Medulla oblongata (tissue), 1 donor: ENCODE measurements around the gene ATP1B4.

Experiments used
- DNase-seq: peaks from one replicate; pipeline ENCODE4 v3.0.0-alpha.2; 2015; ENCODE audit errors: extremely low spot score

ATP1B4 gene

GRCh38 chrX:120377179-120377578 lies 15.3 kb downstream of the ATP1B4 start:
- no peak for DNase-seq

DNA sequence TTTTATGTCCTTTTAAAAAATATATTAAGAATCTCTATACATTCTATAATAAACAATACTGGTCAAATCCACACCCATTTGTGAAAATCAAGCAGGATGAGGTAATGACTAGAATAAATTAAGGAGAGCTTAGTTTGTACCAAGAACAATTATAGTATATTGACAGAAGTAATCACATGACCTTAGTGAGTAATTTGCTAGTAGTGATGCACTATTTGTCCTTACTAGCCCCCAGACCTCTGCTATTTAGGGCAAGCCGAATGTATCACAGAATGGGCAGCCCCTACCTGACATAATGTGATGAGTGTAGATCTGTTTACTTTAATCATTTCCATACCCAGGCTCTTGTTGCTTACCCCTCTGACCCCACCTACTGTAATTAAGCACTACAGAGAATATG lies 15.8 kb downstream of the ATP1B4 start:
- DNase-seq: no peak

DNA sequence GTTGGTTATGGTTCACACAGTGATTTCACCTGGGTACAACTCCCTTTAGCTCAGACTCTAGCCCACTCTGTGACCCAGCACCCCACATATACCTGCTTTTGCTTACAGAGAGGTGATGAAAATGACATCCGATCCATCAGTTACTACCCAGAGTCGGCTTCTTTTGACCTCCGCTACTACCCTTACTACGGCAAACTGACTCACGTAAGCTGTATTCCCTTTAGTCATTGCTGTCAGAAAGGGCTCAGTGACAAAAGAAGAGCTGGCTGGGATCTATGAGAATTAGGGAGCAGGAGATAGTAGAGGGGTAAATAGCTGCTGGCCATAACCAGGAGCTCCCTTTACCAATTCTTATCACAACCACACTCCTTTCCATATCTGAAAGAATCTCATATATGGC lies 16.7 kb downstream of the ATP1B4 start:
- DNase-seq: no peak

DNA sequence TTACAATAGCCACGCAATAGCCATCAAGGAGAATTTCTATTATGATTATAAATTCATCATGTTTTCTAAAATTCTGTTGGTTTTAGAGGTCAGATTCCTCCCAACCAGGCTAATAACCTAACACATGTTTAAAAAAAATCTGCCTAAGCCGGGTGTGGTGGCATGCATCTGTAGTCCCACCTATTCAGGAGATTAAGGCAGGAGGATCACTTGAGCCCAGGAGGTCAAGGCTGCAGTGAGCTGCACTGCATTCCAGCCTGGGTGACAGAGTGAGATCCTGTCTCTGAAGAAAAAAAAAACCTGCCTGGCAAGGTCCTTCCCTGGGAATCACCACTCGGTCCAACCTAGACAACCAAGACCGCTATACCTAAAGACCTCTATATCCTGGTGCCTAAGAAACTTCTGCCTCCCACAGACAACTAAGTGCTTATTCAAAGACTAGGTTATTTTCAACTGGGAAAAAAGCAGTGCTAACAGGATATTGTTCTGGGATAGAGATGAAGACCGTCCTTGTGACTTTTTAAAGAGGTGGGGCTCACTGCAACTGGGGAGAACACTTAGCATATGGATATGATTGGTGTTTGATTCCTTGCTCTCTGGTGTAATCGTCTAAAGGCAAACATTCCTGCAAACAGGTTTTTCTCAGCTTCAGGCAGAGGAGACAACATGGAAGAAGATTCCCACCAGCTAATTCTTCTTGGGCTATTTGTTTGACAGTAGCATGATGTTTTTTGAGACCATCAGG lies 18.2 kb downstream of the ATP1B4 start:
- no peak for DNase-seq

DNA sequence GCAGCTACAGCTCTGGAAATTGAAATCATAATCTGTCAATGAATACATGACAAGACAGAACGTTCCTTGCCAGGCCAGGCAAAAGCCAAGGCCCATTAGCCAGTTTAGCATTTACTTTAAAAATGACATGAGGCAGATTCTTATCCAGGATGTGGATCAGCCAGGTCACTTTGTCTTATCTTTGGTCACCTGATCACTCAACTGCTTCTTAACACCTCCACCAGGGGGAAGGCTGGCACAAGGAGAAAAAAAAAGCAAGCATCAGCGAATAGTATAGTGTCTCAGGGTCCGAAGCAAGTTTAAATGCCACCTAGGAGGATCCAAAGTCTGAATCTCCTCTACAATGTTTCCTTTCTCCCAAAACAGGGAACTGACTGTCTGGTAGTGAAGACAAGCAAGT lies 18.8 kb downstream of the ATP1B4 start:
- DNase-seq: no peak

GRCh38 chrX:120401301-120401700 lies 39.4 kb downstream of the ATP1B4 start:
- no peak for DNase-seq

DNA sequence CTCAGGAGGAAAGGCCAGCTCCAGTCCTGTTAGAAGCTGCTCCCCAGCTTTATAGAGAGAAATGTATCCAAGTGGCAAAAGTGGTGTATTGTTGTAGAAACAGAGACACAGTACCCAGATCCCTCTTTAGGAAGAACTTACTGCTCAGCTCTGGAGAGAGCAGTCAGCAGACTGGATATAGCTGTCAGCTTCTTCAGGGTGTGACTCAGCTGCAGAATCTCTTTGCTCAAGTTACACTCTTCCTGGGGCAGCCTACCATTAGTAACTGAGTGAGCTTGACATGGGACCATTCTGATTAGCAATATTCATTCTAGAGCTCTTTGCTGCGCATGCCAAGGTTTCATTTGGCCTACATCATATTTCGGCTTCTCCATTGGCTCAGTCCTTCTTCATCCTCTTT lies 40.5 kb downstream of the ATP1B4 start:
- no peak for DNase-seq

DNA sequence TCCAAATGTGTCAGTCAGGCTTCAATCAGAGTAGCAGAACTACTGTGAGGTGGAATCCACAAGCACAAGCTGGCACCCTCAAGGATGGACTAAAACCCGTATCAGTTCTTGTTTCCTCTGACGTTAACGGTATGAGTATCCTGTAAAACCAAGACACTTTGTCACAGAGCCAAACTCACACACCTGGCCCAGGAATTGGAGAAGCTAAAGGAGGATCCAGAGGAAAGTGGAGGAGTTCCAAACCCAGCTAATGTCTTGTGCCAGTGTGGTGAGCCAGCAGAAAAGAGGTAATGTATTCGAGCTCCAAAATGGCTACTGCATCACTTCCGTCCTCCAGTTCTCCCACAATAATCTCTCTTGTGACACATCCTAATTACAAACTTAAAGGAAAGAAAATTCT lies 44.7 kb downstream of the ATP1B4 start:
- no peak for DNase-seq

DNA sequence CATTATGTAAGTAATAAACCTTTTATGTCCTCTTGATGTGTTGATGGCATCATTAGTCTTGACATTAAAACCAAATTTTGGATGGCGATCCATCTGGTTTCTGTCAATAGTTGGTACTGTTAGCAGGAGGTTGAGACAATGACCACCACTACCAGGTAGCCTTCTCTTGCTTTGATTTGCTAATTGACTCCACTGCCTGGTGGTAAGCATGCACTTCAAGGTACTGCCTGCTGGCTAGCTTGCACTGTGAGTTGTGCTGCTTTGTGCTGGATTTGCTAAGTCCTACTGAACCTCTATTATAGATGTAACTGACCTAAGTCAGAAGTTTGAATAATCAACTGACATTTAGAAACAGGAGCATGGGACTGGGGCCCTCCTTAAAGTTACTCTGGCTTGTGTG lies 46.3 kb downstream of the ATP1B4 start:
- DNase-seq: no peak

- DNase-seq: no peak
Observed at GRCh38 chrX:120419463-120419862, 57.6 kb downstream of the ATP1B4 start.

DNA sequence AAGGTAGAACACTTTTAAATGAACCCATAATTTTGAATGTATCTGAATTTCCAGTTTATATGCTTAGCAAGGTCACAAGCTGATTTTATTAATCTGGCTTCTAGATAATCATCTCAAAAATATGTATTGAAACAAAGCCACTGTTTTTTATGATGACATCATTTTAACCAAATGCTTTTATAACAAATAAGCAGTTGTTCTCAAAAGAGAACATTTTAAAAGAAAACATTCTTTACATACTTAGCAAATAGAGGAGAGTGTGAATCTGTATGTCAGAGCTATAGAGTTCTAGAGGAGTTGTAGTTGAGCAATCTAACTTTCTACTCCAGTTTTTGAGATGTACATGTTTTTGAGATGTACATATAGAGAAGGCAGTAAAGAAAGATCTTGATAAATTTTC lies 64.7 kb downstream of the ATP1B4 start:
- no peak for DNase-seq

GRCh38 chrX:120428309-120428708 lies 66.4 kb downstream of the ATP1B4 start:
- no peak for DNase-seq

- no peak for DNase-seq
Observed at GRCh38 chrX:120429776-120430540, 68.1 kb downstream of the ATP1B4 start.
